ENCODE results near the gene KASH5. TPM values are rescaled to one million over a fixed set of nuclear protein-coding genes. Genes with fewer than 3 reads are reported as not detected.

The KASH5 gene
- total and polyA plus RNA-seq, 4 experiments from 2014 or later, result 0.23 to 0.69 TPM; not detected in 2

- peak in 1 of 5 donors; percentile 21 for DNase-seq
- H3K9me3 ChIP-seq (ENCODE audit: control insufficient read depth in 1 of 2, low read length in 2 of 2), result no peaks in the 10 kb centered on the region
- no peak overlapping the region for H3K27ac ChIP-seq (ENCODE audit: low read depth, low read length)
- peaks cover 0 to 2% (median 0%) of the 10 kb centered on the region in 8 donors for H3K9me3 Mint-ChIP-seq
- H3K27me3 Mint-ChIP-seq, result peaks cover 65 to 71% of the 10 kb centered on the region in 2 donors
- ChIA-PET CTCF (ENCODE audit: partially characterized antibody) (interaction anchor here (1.4 kb wide), 1 partner anchor 39 kb away, joined by 4 read pairs; no protein-coding TSS in a partner anchor), POLR2A (ENCODE audit: partially characterized antibody) (no interaction called here)
- H3K4me3 Mint-ChIP-seq, result peak overlapping the region in 1 of 8 donors; percentile 26
- H3K4me3 ChIP-seq (ENCODE audit: low read length in 2 of 2), result no peak overlapping the region
- peaks cover 37% of the 10 kb centered on the region for H3K4me1 ChIP-seq (ENCODE audit: insufficient read depth, low read length)
- H3K36me3 Mint-ChIP-seq, result peaks cover 2 to 8% of the 10 kb centered on the region in 2 donors
- no peaks in the 10 kb centered on the region for H3K36me3 ChIP-seq (ENCODE audit: insufficient read depth, low read length)
- peaks cover 25 to 77% (median 44%) of the 10 kb centered on the region in 4 donors for H3K4me1 Mint-ChIP-seq
- peak overlapping the region in 2 of 7 donors; percentile 46 to 63 for H3K27ac Mint-ChIP-seq
- intact Hi-C loops (cut with micrococcal nuclease), result no loop called here
- H3K27me3 ChIP-seq (ENCODE audit: insufficient read depth, low read length), result peaks cover 62% of the 10 kb centered on the region
Observed at GRCh38 chr19:49430678-49431329, 42.8 kb downstream of the KASH5 start.

DNA sequence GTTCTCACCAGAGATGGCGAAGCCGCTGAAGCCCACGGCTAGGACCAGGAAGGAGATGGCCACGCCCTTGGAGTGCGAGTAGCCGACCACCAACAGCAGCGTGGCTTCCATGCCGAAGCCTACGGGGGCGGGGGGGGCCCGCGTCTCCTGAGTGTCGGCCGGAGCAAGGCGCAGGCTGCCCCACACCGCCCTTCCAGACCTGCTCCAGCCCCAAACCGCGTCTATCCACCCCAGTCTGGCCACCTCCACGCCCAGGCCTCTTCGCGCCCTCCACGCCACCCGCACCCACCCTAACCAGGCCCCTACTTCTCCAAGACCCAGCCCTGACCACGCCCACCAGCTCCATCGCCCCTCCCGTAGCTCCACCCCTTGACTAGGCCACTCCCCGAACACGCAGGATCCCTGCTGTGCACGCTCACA is 43.3 kb downstream of the KASH5 start:
- peaks cover 57% of the 10 kb centered on the region for H3K27me3 ChIP-seq (ENCODE audit: insufficient read depth, low read length)
- H3K27ac Mint-ChIP-seq, result peak overlapping the region in 1 of 7 donors; percentile 55
- peaks cover 2 to 8% of the 10 kb centered on the region in 2 donors for H3K36me3 Mint-ChIP-seq
- intact Hi-C loops (cut with micrococcal nuclease), result no loop called here
- no peak overlapping the region for H3K4me3 ChIP-seq (ENCODE audit: low read length in 2 of 2)
- CTCF ChIA-PET (ENCODE audit: partially characterized antibody), result interaction anchor here (1.4 kb wide), 1 partner anchor 40 kb away, joined by 4 read pairs; no protein-coding TSS in a partner anchor
- peaks cover 38% of the 10 kb centered on the region for H3K4me1 ChIP-seq (ENCODE audit: insufficient read depth, low read length)
- POLR2A ChIA-PET (ENCODE audit: partially characterized antibody), result no interaction called here
- no peaks in the 10 kb centered on the region for H3K36me3 ChIP-seq (ENCODE audit: insufficient read depth, low read length)
- H3K4me1 Mint-ChIP-seq, result peaks cover 22 to 77% (median 45%) of the 10 kb centered on the region in 4 donors
- H3K9me3 ChIP-seq (ENCODE audit: control insufficient read depth in 1 of 2, low read length in 2 of 2), result no peaks in the 10 kb centered on the region
- H3K4me3 Mint-ChIP-seq, result no peak overlapping the region
- H3K9me3 Mint-ChIP-seq, result peaks cover 0 to 5% (median 0%) of the 10 kb centered on the region in 8 donors
- H3K27ac ChIP-seq (ENCODE audit: low read depth, low read length), result no peak overlapping the region
- DNase-seq, result no peak
- peaks cover 66 to 71% of the 10 kb centered on the region in 2 donors for H3K27me3 Mint-ChIP-seq

- no peaks in the 10 kb centered on the region for H3K36me3 ChIP-seq (ENCODE audit: insufficient read depth, low read length)
- CTCF ChIA-PET (ENCODE audit: partially characterized antibody), result interaction anchor here (0.7 to 1.4 kb wide), 2 partner anchors 20 to 41 kb away, joined by 3 to 4 read pairs; no protein-coding TSS in a partner anchor
- H3K9me3 Mint-ChIP-seq, result peaks cover 0 to 5% (median 0%) of the 10 kb centered on the region in 8 donors
- peak overlapping the region in 6 of 8 donors; percentile 17 to 56 (median 36) for H3K4me3 Mint-ChIP-seq
- no peak overlapping the region for H3K4me3 ChIP-seq (ENCODE audit: low read length in 2 of 2)
- H3K36me3 Mint-ChIP-seq, result peaks cover 2 to 8% of the 10 kb centered on the region in 2 donors
- intact Hi-C loops (cut with micrococcal nuclease), result no loop called here
- H3K27ac ChIP-seq (ENCODE audit: low read depth, low read length), result no peak overlapping the region
- peak overlapping the region in 3 of 7 donors; percentile 28 to 66 (median 50) for H3K27ac Mint-ChIP-seq
- H3K27me3 Mint-ChIP-seq, result peaks cover 64 to 67% of the 10 kb centered on the region in 2 donors
- H3K27me3 ChIP-seq (ENCODE audit: insufficient read depth, low read length), result peaks cover 56% of the 10 kb centered on the region
- DNase-seq, result peak in 3 of 5 donors; percentile 43 to 55 (median 44)
- peaks cover 41% of the 10 kb centered on the region for H3K4me1 ChIP-seq (ENCODE audit: insufficient read depth, low read length)
- H3K9me3 ChIP-seq (ENCODE audit: control insufficient read depth in 1 of 2, low read length in 2 of 2), result no peaks in the 10 kb centered on the region
- POLR2A ChIA-PET (ENCODE audit: partially characterized antibody), result no interaction called here
- peaks cover 20 to 67% (median 38%) of the 10 kb centered on the region in 4 donors for H3K4me1 Mint-ChIP-seq
Observed at GRCh38 chr19:49432141-49433073, 44.4 kb downstream of the KASH5 start.

GRCh38 chr19:49433240-49433901 is 45.3 kb downstream of the KASH5 start:
- POLR2A ChIA-PET (ENCODE audit: partially characterized antibody), result no interaction called here
- CTCF ChIA-PET (ENCODE audit: partially characterized antibody), result interaction anchor here (0.7 to 2.0 kb wide), 2 partner anchors 19 to 41 kb away, joined by 3 to 9 read pairs; no protein-coding TSS in a partner anchor

DNA sequence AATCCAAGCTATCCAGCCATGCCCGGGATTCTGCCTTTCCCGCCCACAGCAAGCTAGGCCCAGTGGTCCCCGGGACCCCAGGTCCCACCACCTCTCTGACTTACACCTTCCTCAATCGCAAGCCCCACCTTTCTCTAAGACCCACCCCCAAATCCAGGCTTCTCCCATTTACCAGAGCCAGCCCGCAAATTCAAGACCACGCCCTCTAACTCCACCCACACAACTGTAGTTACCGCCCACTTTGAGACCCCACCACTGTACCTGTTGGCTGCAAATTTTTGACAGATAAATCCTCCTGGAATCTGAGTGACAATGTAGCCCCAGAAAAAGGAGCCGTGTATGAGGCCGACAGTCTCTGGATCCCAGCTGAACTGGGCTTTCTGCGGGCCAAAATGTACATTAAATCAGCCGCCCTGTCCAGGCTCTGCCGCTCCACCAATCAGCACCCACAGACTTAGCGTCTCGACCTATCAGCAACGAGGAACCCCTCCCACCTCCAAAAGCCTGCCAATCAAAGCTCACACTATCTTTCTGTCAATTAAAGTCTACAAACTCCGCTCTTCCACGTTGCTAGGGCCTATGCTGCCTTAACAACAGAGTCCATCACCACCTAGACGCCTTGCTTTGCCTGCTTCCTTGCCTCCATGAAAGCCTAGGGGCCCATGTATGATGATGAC is 47.0 kb downstream of the KASH5 start:
- DNase-seq, result no peak

More at GRCh38 chr19:49433240-49433901, 45.3 kb downstream of the KASH5 start:
- Mint-ChIP-seq H3K4me1 (peaks cover 18 to 59% (median 31%) of the 10 kb centered on the region in 4 donors), H3K4me3 (peak overlapping the region in 6 of 8 donors; percentile 2 to 75 (median 35)), H3K9me3 (peaks cover 0 to 5% (median 0%) of the 10 kb centered on the region in 8 donors), H3K27ac (peak overlapping the region in 2 of 7 donors; percentile 48 to 55), H3K27me3 (peaks cover 67 to 70% of the 10 kb centered on the region in 2 donors), H3K36me3 (peaks cover 2 to 8% of the 10 kb centered on the region in 2 donors)
- Histone ChIP-seq H3K4me3 (ENCODE audit: low read length in 2 of 2) (no peak overlapping the region), H3K4me1 (ENCODE audit: insufficient read depth, low read length) (peaks cover 32% of the 10 kb centered on the region), H3K27me3 (ENCODE audit: insufficient read depth, low read length) (peaks cover 57% of the 10 kb centered on the region), H3K9me3 (ENCODE audit: control insufficient read depth in 1 of 2, low read length in 2 of 2) (no peaks in the 10 kb centered on the region), H3K36me3 (ENCODE audit: insufficient read depth, low read length) (no peaks in the 10 kb centered on the region), H3K27ac (ENCODE audit: low read depth, low read length) (no peak overlapping the region)
- DNase-seq, result no peak
- intact Hi-C loops (cut with micrococcal nuclease), result no loop called here

DNA sequence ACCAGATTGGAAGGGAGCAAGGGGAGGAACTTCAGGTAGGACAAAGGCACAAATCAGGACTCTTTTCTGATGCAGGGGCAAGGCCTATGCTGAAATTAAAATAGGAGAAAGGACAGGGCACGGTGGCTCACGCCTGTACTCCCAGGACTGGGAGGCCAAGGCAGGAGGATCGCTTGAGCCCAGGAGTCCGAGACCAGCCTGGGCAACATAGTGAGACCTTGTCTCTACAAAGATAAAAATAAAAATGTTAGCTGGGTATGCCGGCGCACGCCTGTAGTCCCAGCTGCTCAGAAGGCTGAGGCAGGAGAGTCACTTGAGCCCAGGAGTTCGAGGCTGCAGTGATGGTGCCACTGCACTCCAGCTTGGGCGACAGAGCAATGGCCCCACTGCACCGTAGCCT is 47.6 kb downstream of the KASH5 start:
- no peak overlapping the region for H3K4me3 ChIP-seq (ENCODE audit: low read length in 2 of 2)
- H3K27ac ChIP-seq (ENCODE audit: low read depth, low read length), result no peak overlapping the region
- no peak overlapping the region for H3K4me3 Mint-ChIP-seq
- peaks cover 2 to 3% of the 10 kb centered on the region in 2 donors for H3K36me3 Mint-ChIP-seq
- peaks cover 0 to 5% (median 0%) of the 10 kb centered on the region in 8 donors for H3K9me3 Mint-ChIP-seq
- no peaks in the 10 kb centered on the region for H3K36me3 ChIP-seq (ENCODE audit: insufficient read depth, low read length)
- H3K27me3 ChIP-seq (ENCODE audit: insufficient read depth, low read length), result peaks cover 72% of the 10 kb centered on the region
- peaks cover 29% of the 10 kb centered on the region for H3K4me1 ChIP-seq (ENCODE audit: insufficient read depth, low read length)
- no peaks in the 10 kb centered on the region for H3K9me3 ChIP-seq (ENCODE audit: control insufficient read depth in 1 of 2, low read length in 2 of 2)
- peaks cover 71 to 74% of the 10 kb centered on the region in 2 donors for H3K27me3 Mint-ChIP-seq
- intact Hi-C loops (cut with micrococcal nuclease), result no loop called here
- POLR2A ChIA-PET (ENCODE audit: partially characterized antibody), result interaction anchor here (0.6 to 1.6 kb wide), 8 partner anchors 9 to 60 kb away, joined by 3 to 4 read pairs (median 3); partner anchors contain the start of gene PIH1D1
- DNase-seq, result no peak
- peaks cover 14 to 51% (median 26%) of the 10 kb centered on the region in 4 donors for H3K4me1 Mint-ChIP-seq
- CTCF ChIA-PET (ENCODE audit: partially characterized antibody), result no interaction called here
- H3K27ac Mint-ChIP-seq, result peak overlapping the region in 1 of 7 donors; percentile 33

More for the DNA sequence above, 47.0 kb downstream of the KASH5 start:
- Histone ChIP-seq H3K27me3 (ENCODE audit: insufficient read depth, low read length) (peaks cover 68% of the 10 kb centered on the region), H3K36me3 (ENCODE audit: insufficient read depth, low read length) (no peaks in the 10 kb centered on the region), H3K4me1 (ENCODE audit: insufficient read depth, low read length) (peaks cover 28% of the 10 kb centered on the region), H3K9me3 (ENCODE audit: control insufficient read depth in 1 of 2, low read length in 2 of 2) (no peaks in the 10 kb centered on the region), H3K27ac (ENCODE audit: low read depth, low read length) (no peak overlapping the region), H3K4me3 (ENCODE audit: low read length in 2 of 2) (no peak overlapping the region)
- ChIA-PET CTCF (ENCODE audit: partially characterized antibody) (interaction anchor here (2.0 kb wide), 1 partner anchor 43 kb away, joined by 9 read pairs; no protein-coding TSS in a partner anchor), POLR2A (ENCODE audit: partially characterized antibody) (interaction anchor here (0.7 to 1.6 kb wide), 2 partner anchors 10 to 40 kb away, joined by 3 read pairs; no protein-coding TSS in a partner anchor)
- H3K9me3 Mint-ChIP-seq, result peaks cover 0 to 5% (median 0%) of the 10 kb centered on the region in 8 donors
- H3K4me3 Mint-ChIP-seq, result peak overlapping the region in 1 of 8 donors; percentile 32
- peaks cover 2 to 3% of the 10 kb centered on the region in 2 donors for H3K36me3 Mint-ChIP-seq
- peaks cover 72 to 73% of the 10 kb centered on the region in 2 donors for H3K27me3 Mint-ChIP-seq
- H3K4me1 Mint-ChIP-seq, result peaks cover 15 to 51% (median 26%) of the 10 kb centered on the region in 4 donors
- intact Hi-C loops (cut with micrococcal nuclease), result no loop called here
- H3K27ac Mint-ChIP-seq, result peak overlapping the region in 1 of 7 donors; percentile 33

Measured in CD4-positive, alpha-beta memory T cell (primary cell).